HEK293T (cell line): ENCODE data around the gene GRIP1.
"Not testable (repeated sequence)": the region's sequence is repeated elsewhere in the genome, so short reads cannot be mapped to it uniquely, and the experiment has no call there.

Source experiments
- CTCF ChIA-PET: fragments of 350-600 bp; formaldehyde crosslinking; extraction: SDS; loops from one replicate; lab custom pipeline; 2021; ENCODE audit warnings: antibody characterized with exemption, inconsistent platforms; lab: Yijun Ruan, JAX
- POLR2A ChIA-PET: fragments of 350-600 bp; formaldehyde crosslinking; extraction: SDS; loops from one replicate; lab custom pipeline; 2020; ENCODE audit warnings: antibody characterized with exemption, inconsistent platforms; lab: Yijun Ruan, JAX
- DNase-seq: peaks from one replicate; pipeline ENCODE4 v3.0.0; 2012; ENCODE audit warnings: mixed read lengths; ENCODE audit errors: extremely low spot score
- ARNT ChIP-seq: fragments of 450-650 bp; IDR thresholded peaks from 2 replicates; pipeline ENCODE4 v1.6.1; 2017; ENCODE audit warnings: mild to moderate bottlenecking
- BHLHE40 ChIP-seq: fragments of 450-650 bp; IDR thresholded peaks from 2 replicates; pipeline ENCODE4 v1.6.1; 2016; ENCODE audit warnings: mild to moderate bottlenecking, moderate library complexity, borderline replicate concordance
- CTBP1 ChIP-seq: fragments of 450-650 bp; IDR thresholded peaks from 2 replicates; pipeline ENCODE4 v1.6.1; 2016; ENCODE audit warnings: borderline replicate concordance
- ELF4 ChIP-seq: fragments of 450-650 bp; IDR thresholded peaks from 2 replicates; pipeline ENCODE4 v1.6.1; 2017; ENCODE audit warnings: antibody characterized with exemption
- FOXA1 ChIP-seq: fragments of 450-650 bp; IDR thresholded peaks from 2 replicates; pipeline ENCODE4 v1.6.1; 2016; ENCODE audit warnings: mild to moderate bottlenecking
- FOXK2 ChIP-seq: fragments of 450-650 bp; IDR thresholded peaks from 2 replicates; pipeline ENCODE4 v1.6.1; 2016; ENCODE audit warnings: mild to moderate bottlenecking
- FOXM1 ChIP-seq: fragments of 450-650 bp; IDR thresholded peaks from 2 replicates; pipeline ENCODE4 v1.6.1; 2017; ENCODE audit warnings: mild to moderate bottlenecking, borderline replicate concordance
- HDGF ChIP-seq: fragments of 450-650 bp; IDR thresholded peaks from 2 replicates; pipeline ENCODE4 v1.6.1; 2017; ENCODE audit warnings: antibody characterized with exemption, borderline replicate concordance
- L3MBTL2 ChIP-seq: fragments of 450-650 bp; conservative IDR thresholded peaks from 2 replicates; pipeline ENCODE4 v1.6.1; 2016; ENCODE audit warnings: mild to moderate bottlenecking
- LEF1 ChIP-seq: fragments of 450-650 bp; IDR thresholded peaks from 2 replicates; pipeline ENCODE4 v1.6.1; 2017; ENCODE audit warnings: mild to moderate bottlenecking, borderline replicate concordance
- NFRKB ChIP-seq: fragments of 450-650 bp; IDR thresholded peaks from 2 replicates; pipeline ENCODE4 v1.6.1; 2016; ENCODE audit warnings: mild to moderate bottlenecking, moderate library complexity
- SP1 ChIP-seq: fragments of 450-650 bp; IDR thresholded peaks from 2 replicates; pipeline ENCODE4 v1.6.1; 2017
- SUZ12 ChIP-seq: fragments of 450-650 bp; IDR thresholded peaks from 2 replicates; pipeline ENCODE4 v1.6.1; 2016; ENCODE audit warnings: mild to moderate bottlenecking
- ZNF384 ChIP-seq: fragments of 450-650 bp; IDR thresholded peaks from 2 replicates; pipeline ENCODE4 v1.6.1; 2016
- TF ChIP-seq, protein P1 (sequence below): fragments of 450-650 bp; IDR thresholded peaks from 2 replicates; pipeline ENCODE4 v1.6.1; 2016

The GRIP1 gene

DNA sequence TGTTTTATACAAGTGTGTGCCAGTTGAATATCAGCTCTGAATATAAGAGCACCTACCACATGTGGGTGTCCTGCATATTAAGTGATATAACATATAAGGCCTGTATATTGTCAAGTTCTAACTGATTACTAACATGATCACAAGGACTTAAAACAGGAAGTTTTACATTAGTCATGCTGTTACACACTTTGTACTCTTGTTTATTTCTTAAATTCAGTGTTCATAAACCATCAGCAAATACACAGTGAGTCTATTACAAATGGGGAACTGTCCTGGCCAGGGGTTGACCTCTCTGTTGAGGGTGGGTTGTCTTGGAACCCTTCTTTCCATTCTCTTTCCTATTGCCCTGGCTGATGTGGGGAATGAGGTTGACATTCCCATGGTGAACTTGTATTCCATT lies 357.4 kb downstream of the GRIP1 start:
- DNase-seq = no peak
- ChIA-PET CTCF (interaction anchor here (0.6 kb wide), 2 partner anchors 139 to 1867 kb away, joined by 3 to 4 read pairs; no protein-coding TSS in a partner anchor), POLR2A (no interaction called here)
- TF ChIP-seq FOXA1 (no peak), SUZ12 (no peak), FOXM1 (no peak), HDGF (no peak)

DNA sequence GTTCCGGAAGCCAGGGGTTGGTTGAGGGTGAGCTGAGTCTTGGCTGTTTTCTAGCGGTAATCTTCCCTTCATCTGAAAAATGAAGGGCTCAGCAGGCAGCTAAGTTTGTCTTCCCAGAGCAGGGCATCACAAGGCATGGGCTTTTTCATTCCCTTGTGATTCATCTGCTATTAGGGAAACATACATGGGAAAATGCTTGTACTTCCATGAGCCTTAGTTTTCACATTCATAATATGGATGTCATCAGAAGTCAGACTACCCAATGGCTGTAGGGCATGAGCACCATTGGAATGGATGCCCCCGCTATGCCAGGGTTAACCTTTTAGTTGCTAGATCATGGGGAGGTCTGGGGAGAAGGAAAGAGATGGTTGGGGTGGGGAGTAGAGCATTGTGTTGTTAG lies 357.9 kb downstream of the GRIP1 start:
- POLR2A ChIA-PET = no interaction called here
- TF ChIP-seq CTBP1 (no peak), LEF1 (no peak), FOXM1 (no peak), SP1 (no peak), NFRKB (no peak), FOXA1 (no peak)
- CTCF ChIA-PET = interaction anchor here (0.6 kb wide), 2 partner anchors 139 to 1866 kb away, joined by 3 to 4 read pairs; no protein-coding TSS in a partner anchor
- DNase-seq = no peak

DNA sequence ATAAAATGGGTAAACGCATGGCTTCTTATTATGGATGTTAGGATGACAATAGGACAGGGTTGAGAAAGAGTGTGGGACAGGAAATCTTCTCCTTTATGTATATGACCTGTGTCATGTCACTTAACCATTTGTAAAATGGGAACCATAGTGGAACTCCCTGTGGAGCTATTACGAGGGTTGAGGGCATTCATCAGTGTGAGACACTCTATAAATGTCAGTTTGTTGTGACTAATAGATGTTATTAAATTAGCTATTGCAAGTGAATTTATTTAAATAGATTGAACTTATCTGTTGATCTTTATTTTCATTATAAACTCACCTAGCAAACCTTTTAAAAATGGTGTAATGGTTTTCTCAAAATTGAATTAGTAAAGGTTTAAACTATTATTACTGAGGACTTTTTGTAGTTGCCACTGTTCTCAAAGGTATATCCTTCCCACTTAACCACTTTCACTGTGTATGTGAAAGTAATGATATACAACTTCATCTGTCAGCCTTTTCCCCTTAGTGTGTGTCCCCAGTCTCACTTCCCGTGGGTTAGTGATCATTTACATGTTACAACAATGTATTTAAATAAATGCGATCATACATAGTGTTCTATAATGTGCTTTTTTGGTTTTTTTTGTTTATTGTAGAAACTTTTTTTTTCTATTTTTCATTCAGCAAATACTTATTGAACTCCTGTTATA lies 359.5 kb downstream of the GRIP1 start:
- POLR2A ChIA-PET = interaction anchor here (1.0 kb wide), 1 partner anchor 17 kb away, joined by 3 read pairs; no protein-coding TSS in a partner anchor
- TF ChIP-seq, protein P1, sequence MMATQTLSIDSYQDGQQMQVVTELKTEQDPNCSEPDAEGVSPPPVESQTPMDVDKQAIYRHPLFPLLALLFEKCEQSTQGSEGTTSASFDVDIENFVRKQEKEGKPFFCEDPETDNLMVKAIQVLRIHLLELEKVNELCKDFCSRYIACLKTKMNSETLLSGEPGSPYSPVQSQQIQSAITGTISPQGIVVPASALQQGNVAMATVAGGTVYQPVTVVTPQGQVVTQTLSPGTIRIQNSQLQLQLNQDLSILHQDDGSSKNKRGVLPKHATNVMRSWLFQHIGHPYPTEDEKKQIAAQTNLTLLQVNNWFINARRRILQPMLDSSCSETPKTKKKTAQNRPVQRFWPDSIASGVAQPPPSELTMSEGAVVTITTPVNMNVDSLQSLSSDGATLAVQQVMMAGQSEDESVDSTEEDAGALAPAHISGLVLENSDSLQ = peak; percentile 95
- TF ChIP-seq CTBP1 (peak; percentile 89), FOXM1 (0 out of 2 replicates have a peak, but pooled peaks have one; percentile 7), HDGF (no peak), ARNT (peak; percentile 85), ELF4 (no peak)
- CTCF ChIA-PET = no interaction called here
- peak; percentile 56 for DNase-seq

DNA sequence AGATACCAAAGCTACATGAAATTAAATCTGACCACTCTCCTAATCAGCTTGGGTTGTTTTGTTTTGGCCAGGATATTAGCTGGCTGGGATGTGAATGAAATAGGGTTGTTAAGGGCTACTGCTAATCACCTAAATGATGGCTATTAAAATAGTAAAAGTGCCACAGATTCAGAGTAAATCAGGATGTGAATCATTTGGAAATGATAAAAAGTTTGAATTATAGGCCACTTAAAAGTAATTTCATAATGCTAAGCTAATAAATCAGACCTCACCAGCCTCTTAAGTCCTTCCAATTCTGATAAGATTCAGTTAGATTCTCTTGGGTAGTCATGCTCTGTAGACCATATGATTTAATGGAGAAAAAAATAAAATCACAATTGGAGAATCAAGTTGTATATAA lies 364.6 kb downstream of the GRIP1 start:
- ChIA-PET CTCF (no interaction called here), POLR2A (interaction anchor here (1.1 to 1.8 kb wide), 2 partner anchors 12 to 145 kb away, joined by 3 to 7 read pairs; partner anchors contain the start of genes HELB and TMBIM4)
- TF ChIP-seq ARNT (no peak), NFRKB (no peak)
- TF ChIP-seq, protein P1 = 0 out of 2 replicates have a peak, but pooled peaks have one; percentile 2
- DNase-seq = no peak

DNA sequence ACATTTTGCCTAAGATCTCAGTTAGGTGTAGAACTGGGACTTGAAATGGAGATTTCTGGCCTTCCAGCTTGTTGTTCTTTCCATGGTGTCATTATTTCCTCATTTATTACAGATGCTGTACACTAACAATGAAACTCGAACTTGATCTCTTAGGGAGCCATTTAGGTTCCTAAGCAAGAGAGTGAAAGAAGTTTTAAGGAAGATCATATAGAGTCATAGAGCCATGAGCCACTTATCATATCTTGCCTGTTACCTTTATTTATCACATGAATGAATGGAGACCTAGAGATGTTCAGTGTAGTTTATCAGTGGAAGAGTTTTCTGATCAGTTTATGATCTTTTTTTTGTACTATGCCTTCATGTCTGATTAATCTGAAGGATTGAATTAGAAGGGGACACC lies 366.7 kb downstream of the GRIP1 start:
- TF ChIP-seq FOXM1 = no peak
- TF ChIP-seq, protein P1 = no peak
- TF ChIP-seq FOXA1 = no peak
- TF ChIP-seq ELF4 = no peak
- TF ChIP-seq L3MBTL2 = no peak
- no peak for TF ChIP-seq CTBP1
- TF ChIP-seq HDGF = no peak
- no peak for TF ChIP-seq LEF1
- TF ChIP-seq BHLHE40 = no peak
- no peak for TF ChIP-seq SP1
- no peak for TF ChIP-seq FOXK2
- no peak for TF ChIP-seq SUZ12
- TF ChIP-seq ZNF384 = no peak
- TF ChIP-seq ARNT = no peak
- TF ChIP-seq NFRKB = no peak
- no peak for DNase-seq
- POLR2A ChIA-PET = interaction anchor here (1.3 kb wide), 1 partner anchor 10 kb away, joined by 4 read pairs; the partner anchor contains the start of gene HELB
- CTCF ChIA-PET = interaction anchor here (0.6 kb wide), 1 partner anchor 1201 kb away, joined by 4 read pairs; no protein-coding TSS in a partner anchor

DNA sequence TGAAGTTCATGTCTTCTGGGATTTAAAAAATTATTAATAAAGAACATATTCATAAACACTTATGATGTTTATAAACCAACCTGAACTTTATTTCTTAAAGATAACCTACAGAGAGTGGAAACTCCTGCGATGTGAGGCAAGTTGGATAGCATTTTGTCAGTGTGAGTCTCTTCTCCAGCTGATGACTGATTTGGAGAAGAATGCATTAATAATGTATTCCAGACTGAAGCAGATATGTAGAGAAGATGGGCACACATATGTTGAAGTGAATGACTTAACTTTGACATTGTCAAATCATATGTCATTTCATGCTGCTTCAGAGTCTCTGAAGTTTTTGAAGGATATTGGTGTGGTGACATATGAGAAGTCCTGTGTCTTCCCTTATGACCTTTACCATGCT lies 369.3 kb downstream of the GRIP1 start:
- ChIA-PET CTCF (no interaction called here), POLR2A (no interaction called here)
- TF ChIP-seq L3MBTL2 (no peak), NFRKB (no peak)
- no peak for DNase-seq

DNA sequence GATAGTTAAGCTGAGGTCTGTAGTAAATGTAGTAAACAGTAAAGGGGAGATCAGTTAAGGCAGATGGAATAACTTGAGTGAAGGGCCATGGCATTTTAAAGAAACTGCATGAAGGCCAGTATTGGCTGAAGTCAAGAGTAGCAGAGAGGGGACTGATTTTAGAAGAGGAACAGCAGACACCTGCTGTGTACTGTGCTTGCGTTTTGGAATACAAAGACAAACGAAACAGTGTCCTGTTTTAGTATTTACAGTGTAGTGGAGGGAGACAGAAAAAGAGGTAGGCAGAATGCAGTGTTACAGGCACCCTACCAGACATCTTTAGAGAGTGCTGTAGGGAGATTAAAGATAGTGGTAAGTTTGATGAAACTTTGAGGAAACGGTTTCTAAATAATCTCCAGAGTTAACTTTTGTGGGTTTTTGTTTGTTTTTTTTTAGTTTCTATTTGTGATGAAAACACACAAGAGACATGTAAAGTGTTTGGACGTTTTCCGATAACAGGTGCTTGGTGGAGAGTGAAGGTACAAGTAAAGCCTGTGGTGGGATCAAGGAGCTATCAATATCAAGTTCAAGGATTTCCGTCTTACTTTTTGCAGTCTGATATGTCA lies 374.5 kb downstream of the GRIP1 start:
- no peak for DNase-seq
- ChIA-PET POLR2A (interaction anchor here (1.2 kb wide), 1 partner anchor 174 kb away, joined by 3 read pairs; the partner anchor contains the start of gene LLPH), CTCF (no interaction called here)
- TF ChIP-seq FOXK2 (no peak), ELF4 (no peak), SUZ12 (no peak), HDGF (no peak), L3MBTL2 (no peak), SP1 (no peak), LEF1 (no peak)

DNA sequence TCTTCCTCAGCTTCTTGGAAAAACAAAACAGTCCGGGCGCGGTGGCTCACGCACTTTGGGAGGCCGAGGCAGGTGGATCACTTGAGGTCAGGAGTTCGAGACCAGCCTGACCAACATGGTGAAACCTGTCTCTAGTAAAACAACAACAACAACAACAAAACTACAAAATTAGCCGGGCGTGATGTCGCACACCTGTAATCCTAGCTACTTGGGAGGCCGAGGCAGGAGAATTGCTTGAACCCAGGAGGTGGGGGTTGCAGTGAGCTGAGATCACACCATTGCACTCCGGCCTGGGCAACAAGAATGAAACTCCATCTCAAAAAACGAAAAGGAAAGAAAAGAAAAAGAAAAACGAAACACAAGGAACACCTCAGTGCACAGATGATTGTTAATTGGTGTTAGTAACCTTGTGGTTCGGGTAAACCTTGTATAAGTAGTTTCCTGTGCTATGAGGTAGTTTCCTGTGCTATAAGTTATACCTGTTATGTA lies 375.5 kb downstream of the GRIP1 start:
- CTCF ChIA-PET = interaction anchor here (2.0 kb wide), 1 partner anchor 34 kb away, joined by 7 read pairs; no protein-coding TSS in a partner anchor
- DNase-seq = not testable (repeated sequence)

More for the DNA sequence above, 375.5 kb downstream of the GRIP1 start:
- POLR2A ChIA-PET = interaction anchor here (0.7 to 2.5 kb wide), 9 partner anchors 10 to 1086 kb away, joined by 3 to 11 read pairs (median 6); partner anchors contain the start of genes LLPH and TMBIM4
